Keratinocyte (primary cell): ENCODE measurements around the gene PRRT2. TPM values are rescaled to one million over a fixed set of nuclear protein-coding genes. Genes with fewer than 3 reads are reported as not detected.

ENCODE experiments used
- DNase-seq: peaks from one replicate; pipeline ENCODE4 v3.0.0-alpha.2; 2011; ENCODE audit warnings: low read depth, missing footprints, low spot score
- FAIRE-seq: peaks from 2 replicates; lab custom pipeline; 2011; peaks lifted over from hg19 to GRCh38; lab: Jason Lieb, UNC
- H2AFZ ChIP-seq: 2 replicates; pipeline ENCODE4 v1.6.0; 2012; ENCODE audit warnings: low read length, control low read depth, inconsistent platforms; ENCODE audit not compliant: control insufficient read depth
- H3K27ac ChIP-seq: 2 replicates; pipeline ENCODE4 v1.5.1; 2011; ENCODE audit warnings: low read length; ENCODE audit not compliant: control insufficient read depth, insufficient read depth
- H3K27me3 ChIP-seq: 3 replicates; pipeline ENCODE4 v1.6.0; 2011; ENCODE audit warnings: low read length; ENCODE audit not compliant: control insufficient read depth, insufficient read depth; ENCODE audit errors: extremely low read depth
- H3K36me3 ChIP-seq, 2 experiments: 2 replicates in 1 of 2; 3 replicates in 1 of 2; pipeline ENCODE4 v1.5.1; 2011; ENCODE audit warnings: low read length in 2 of 2, mild to moderate bottlenecking in 1 of 2; ENCODE audit not compliant: control insufficient read depth in 2 of 2, insufficient read depth in 2 of 2; ENCODE audit errors: extremely low read depth in 1 of 2
- H3K4me1 ChIP-seq: 3 replicates; pipeline ENCODE4 v1.5.1; 2011; ENCODE audit warnings: low read length; ENCODE audit not compliant: control insufficient read depth, insufficient read depth; ENCODE audit errors: extremely low read depth
- H3K4me2 ChIP-seq: 3 replicates; pipeline ENCODE4 v1.6.0; 2011; ENCODE audit warnings: low read depth, low read length; ENCODE audit not compliant: control insufficient read depth, insufficient read depth; ENCODE audit errors: extremely low read depth
- H3K4me3 ChIP-seq, 3 experiments: fragments of 200-600 bp in 1 of 3; sonication (generic) in 1 of 3; 2 replicates in 2 of 3; 3 replicates in 1 of 3; pipeline ENCODE4 v1.5.1; 2011 to 2016; ENCODE audit warnings: low read length in 3 of 3, mild to moderate bottlenecking in 3 of 3, control low read depth in 2 of 3, inconsistent platforms in 1 of 3, low read depth in 1 of 3, mixed read lengths in 1 of 3, mixed run types in 1 of 3, moderate library complexity in 1 of 3; ENCODE audit not compliant: control insufficient read depth in 2 of 3, insufficient read depth in 2 of 3; ENCODE audit errors: extremely low read depth in 1 of 3
- H3K79me2 ChIP-seq: 2 replicates; pipeline ENCODE4 v1.6.0; 2012; ENCODE audit warnings: low read length; ENCODE audit not compliant: control insufficient read depth, insufficient read depth
- H3K9ac ChIP-seq: 3 replicates; pipeline ENCODE4 v1.6.0; 2011; ENCODE audit warnings: low read length; ENCODE audit not compliant: control insufficient read depth, insufficient read depth; ENCODE audit errors: extremely low read depth
- H3K9me1 ChIP-seq: 3 replicates; pipeline ENCODE4 v1.6.0; 2011; ENCODE audit warnings: low read length; ENCODE audit not compliant: control insufficient read depth, insufficient read depth; ENCODE audit errors: extremely low read depth
- H3K9me3 ChIP-seq: 2 replicates; pipeline ENCODE4 v1.5.1; 2012; ENCODE audit warnings: low read depth, low read length; ENCODE audit not compliant: control insufficient read depth
- H4K20me1 ChIP-seq: 3 replicates; pipeline ENCODE4 v1.6.0; 2011; ENCODE audit warnings: low read length; ENCODE audit not compliant: control insufficient read depth, insufficient read depth; ENCODE audit errors: extremely low read depth
- EZH2 ChIP-seq: IDR thresholded peaks from one replicate; pipeline ENCODE4 v1.6.1; 2012; ENCODE audit warnings: inconsistent platforms, mild to moderate bottlenecking, low read length, moderate library complexity
- dilution Hi-C: fragments of 300-500 bp; cut with MboI; formaldehyde crosslinking; loops from one replicate; pipeline ENCODE4 v1.7.0; 2020; ENCODE audit warnings: low sequenced_read_pairs; ENCODE audit not compliant: extremely low pct_ligation_motif_present
- polyA plus RNA-seq, 5 experiments: library from polyadenylated mRNA; depleted of rRNA in 3 of 5; stranded (reverse) in 3 of 5; stranded (forward) in 1 of 5; unstranded in 1 of 5; fragments of >200 nt; gene quantifications; 1 replicate in 1 of 5; 2 replicates in 3 of 5; 3 replicates in 1 of 5; pipeline versions ENCODE4 v1.2.1 to v1.2.3, GENCODE V29; 2011 to 2012; ENCODE audit warnings: missing spikeins in 2 of 5, low read depth in 1 of 5, low replicate concordance in 1 of 5
- small RNA-seq, 3 experiments: library from RNA; depleted of rRNA; stranded (forward); fragments of <200 nt; gene quantifications; one replicate each; pipeline ENCODE3, GENCODE V24; 2012; ENCODE audit warnings: low read depth in 3 of 3, low replicate concordance in 1 of 3; ENCODE audit not compliant: insufficient read length in 3 of 3

Gene PRRT2
- polyA plus RNA-seq, 1 donor (not counting 4 experiments of a cell fraction or from before 2014, with no cell fraction given) = not detected

GRCh38 chr16:29864205-29864604 is 52.2 kb downstream of the PRRT2 start:
- Histone ChIP-seq H3K9ac (no peak overlapping the region), H2AFZ (no peak overlapping the region), H3K9me3 (no peaks in the 10 kb centered on the region), H3K27ac (no peak overlapping the region), H3K4me3 (no peak overlapping the region), H3K4me2 (no peak overlapping the region), H3K4me1 (peaks cover 6% of the 10 kb centered on the region), H4K20me1 (no peaks in the 10 kb centered on the region), H3K27me3 (no peaks in the 10 kb centered on the region), H3K9me1 (no peaks in the 10 kb centered on the region), H3K79me2 (peaks cover 8% of the 10 kb centered on the region), H3K36me3 (peaks cover 0 to 11% of the 10 kb centered on the region in 2 experiments)
- FAIRE-seq (no peak), DNase-seq (no peak)
- dilution Hi-C loops = no loop called here
- no peak for TF ChIP-seq EZH2

Small RNA genes lying within 50 kb of the gene (small RNA-seq; reads per million reads assigned to genes)
- gene AC009133.6 (0 reads per million in 3 experiments), gene AC120114.4 (0 reads per million in 3 experiments)

Other genes with a start within 250 kb of the PRRT2 start
- gene SPN, start 148.9 kb upstream of the PRRT2 start, polyA plus RNA-seq = 0.01 to 0.07 TPM in 2 of 3 replicates, not detected in the other
- gene QPRT, start 133.0 kb upstream of the PRRT2 start, polyA plus RNA-seq = 8.8 to 21.3 TPM (median 8.9 TPM) in 3 replicates
- gene C16orf54, start 66.2 kb upstream of the PRRT2 start, polyA plus RNA-seq = not detected in 3 replicates
- 0.01 TPM in 1 of 3 replicates, not detected in the others for gene ZG16, start 33.9 kb upstream of the PRRT2 start, polyA plus RNA-seq
- 36.3 to 48.3 TPM (median 43.7 TPM) in 3 replicates for gene KIF22, start 21.4 kb upstream of the PRRT2 start, polyA plus RNA-seq
- 48.5 to 82.3 TPM (median 59.0 TPM) in 3 replicates for gene MAZ, start 5.7 kb upstream of the PRRT2 start, polyA plus RNA-seq
- 6.4 to 17.1 TPM (median 13.6 TPM) in 3 replicates for gene PAGR1, start 4.0 kb downstream of the PRRT2 start, polyA plus RNA-seq
- gene MVP, start 8.3 kb downstream of the PRRT2 start, polyA plus RNA-seq = 130 to 213 TPM (median 148 TPM) in 3 replicates
- 49.5 to 94.6 TPM (median 60.0 TPM) in 3 replicates for gene CDIPT, start 51.0 kb downstream of the PRRT2 start, polyA plus RNA-seq
- 0.68 to 2.5 TPM (median 1.5 TPM) in 3 replicates for gene SEZ6L2, start 87.4 kb downstream of the PRRT2 start, polyA plus RNA-seq
- 0.71 to 1.8 TPM (median 0.88 TPM) in 3 replicates for gene ASPHD1, start 88.3 kb downstream of the PRRT2 start, polyA plus RNA-seq
- 8.2 to 12.1 TPM (median 9.2 TPM) in 3 replicates for gene KCTD13, start 114.0 kb downstream of the PRRT2 start, polyA plus RNA-seq
- 48.5 to 77.2 TPM (median 64.8 TPM) in 3 replicates for gene TMEM219, start 149.9 kb downstream of the PRRT2 start, polyA plus RNA-seq
- gene TAOK2, start 161.7 kb downstream of the PRRT2 start, polyA plus RNA-seq = 13.8 to 20.1 TPM (median 15.4 TPM) in 3 replicates
- gene HIRIP3, start 183.4 kb downstream of the PRRT2 start, polyA plus RNA-seq = 4.1 to 4.8 TPM (median 4.6 TPM) in 3 replicates
- 20.1 to 28.3 TPM (median 26.7 TPM) in 3 replicates for gene INO80E, start 184.0 kb downstream of the PRRT2 start, polyA plus RNA-seq
- 0.10 to 0.41 TPM (median 0.26 TPM) in 3 replicates for gene DOC2A, start 198.8 kb downstream of the PRRT2 start, polyA plus RNA-seq
- not detected in 3 replicates for gene C16orf92, start 211.0 kb downstream of the PRRT2 start, polyA plus RNA-seq
- gene TLCD3B, start 219.1 kb downstream of the PRRT2 start, polyA plus RNA-seq = 0.08 TPM in 1 of 3 replicates, not detected in the others